Measurements from ENCODE around the gene KDM4C.

KDM4C gene

GRCh38 chr9:6790866-6791265, 33.1 kb downstream of the KDM4C start:
- Histone ChIP-seq H3K4me1 (ENCODE audit: insufficient read depth, low read length) (no peaks in the 10 kb centered on the region), H3K36me3 (ENCODE audit: insufficient read depth, low read length) (peaks cover 18% of the 10 kb centered on the region), H3K9ac (ENCODE audit: low read depth, low read length) (no peak overlapping the region), H3K27ac (ENCODE audit: low read length) (no peak overlapping the region), H3K9me3 (ENCODE audit: insufficient read depth, low read length, severe bottlenecking) (no peaks in the 10 kb centered on the region), H3K27me3 (ENCODE audit: insufficient read depth, low read length, poor library complexity) (no peaks in the 10 kb centered on the region), H3K4me3 (ENCODE audit: low read depth in 1 of 2, low read length in 2 of 2) (no peak overlapping the region), H3K79me2 (ENCODE audit: insufficient read depth, low read length) (peaks cover 35% of the 10 kb centered on the region), H4K20me1 (ENCODE audit: insufficient read depth, low read length) (peaks cover 18% of the 10 kb centered on the region; the same call in 1 of the 2 replicates), H2AFZ (ENCODE audit: low read depth, low read length) (no peak overlapping the region), H3K4me2 (ENCODE audit: insufficient read depth, low read length) (no peak overlapping the region)
- ATAC-seq (ENCODE audit: insufficient read depth, low read depth) = no peak
- TF ChIP-seq, protein P1, sequence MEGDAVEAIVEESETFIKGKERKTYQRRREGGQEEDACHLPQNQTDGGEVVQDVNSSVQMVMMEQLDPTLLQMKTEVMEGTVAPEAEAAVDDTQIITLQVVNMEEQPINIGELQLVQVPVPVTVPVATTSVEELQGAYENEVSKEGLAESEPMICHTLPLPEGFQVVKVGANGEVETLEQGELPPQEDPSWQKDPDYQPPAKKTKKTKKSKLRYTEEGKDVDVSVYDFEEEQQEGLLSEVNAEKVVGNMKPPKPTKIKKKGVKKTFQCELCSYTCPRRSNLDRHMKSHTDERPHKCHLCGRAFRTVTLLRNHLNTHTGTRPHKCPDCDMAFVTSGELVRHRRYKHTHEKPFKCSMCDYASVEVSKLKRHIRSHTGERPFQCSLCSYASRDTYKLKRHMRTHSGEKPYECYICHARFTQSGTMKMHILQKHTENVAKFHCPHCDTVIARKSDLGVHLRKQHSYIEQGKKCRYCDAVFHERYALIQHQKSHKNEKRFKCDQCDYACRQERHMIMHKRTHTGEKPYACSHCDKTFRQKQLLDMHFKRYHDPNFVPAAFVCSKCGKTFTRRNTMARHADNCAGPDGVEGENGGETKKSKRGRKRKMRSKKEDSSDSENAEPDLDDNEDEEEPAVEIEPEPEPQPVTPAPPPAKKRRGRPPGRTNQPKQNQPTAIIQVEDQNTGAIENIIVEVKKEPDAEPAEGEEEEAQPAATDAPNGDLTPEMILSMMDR (IDR thresholded peaks at IDR 0.05; ENCODE audit: borderline replicate concordance, extremely low read depth, low read length, poor library complexity, severe bottlenecking) = no peak
- no peak for TF ChIP-seq EZH2 (IDR thresholded peaks at IDR 0.05; ENCODE audit: borderline replicate concordance, low read depth, low read length, severe bottlenecking)
- no peak for DNase-seq

- H3K4me1 ChIP-seq (ENCODE audit: insufficient read depth, low read length) = no peaks in the 10 kb centered on the region
- H3K27me3 ChIP-seq (ENCODE audit: insufficient read depth, low read length, poor library complexity) = no peaks in the 10 kb centered on the region
- peaks cover 3% of the 10 kb centered on the region for H3K9me3 ChIP-seq (ENCODE audit: insufficient read depth, low read length, severe bottlenecking)
- H3K27ac ChIP-seq (ENCODE audit: low read length) = no peak overlapping the region
- peaks cover 31% of the 10 kb centered on the region for H3K36me3 ChIP-seq (ENCODE audit: insufficient read depth, low read length)
- peaks cover 4% of the 10 kb centered on the region; the same call in 1 of the 2 replicates for H4K20me1 ChIP-seq (ENCODE audit: insufficient read depth, low read length)
- no peak overlapping the region for H3K4me2 ChIP-seq (ENCODE audit: insufficient read depth, low read length)
- TF ChIP-seq EZH2 (IDR thresholded peaks at IDR 0.05; ENCODE audit: borderline replicate concordance, low read depth, low read length, severe bottlenecking) = no peak
- TF ChIP-seq, protein P1 (IDR thresholded peaks at IDR 0.05; ENCODE audit: borderline replicate concordance, extremely low read depth, low read length, poor library complexity, severe bottlenecking) = no peak
- H2AFZ ChIP-seq (ENCODE audit: low read depth, low read length) = no peak overlapping the region
- no peak for DNase-seq
- peaks cover 20% of the 10 kb centered on the region for H3K79me2 ChIP-seq (ENCODE audit: insufficient read depth, low read length)
- H3K4me3 ChIP-seq (ENCODE audit: low read depth in 1 of 2, low read length in 2 of 2) = no peak overlapping the region
- no peak for ATAC-seq (ENCODE audit: insufficient read depth, low read depth)
- no peak overlapping the region for H3K9ac ChIP-seq (ENCODE audit: low read depth, low read length)
Observed at GRCh38 chr9:6793203-6793602, 35.4 kb downstream of the KDM4C start.

DNA sequence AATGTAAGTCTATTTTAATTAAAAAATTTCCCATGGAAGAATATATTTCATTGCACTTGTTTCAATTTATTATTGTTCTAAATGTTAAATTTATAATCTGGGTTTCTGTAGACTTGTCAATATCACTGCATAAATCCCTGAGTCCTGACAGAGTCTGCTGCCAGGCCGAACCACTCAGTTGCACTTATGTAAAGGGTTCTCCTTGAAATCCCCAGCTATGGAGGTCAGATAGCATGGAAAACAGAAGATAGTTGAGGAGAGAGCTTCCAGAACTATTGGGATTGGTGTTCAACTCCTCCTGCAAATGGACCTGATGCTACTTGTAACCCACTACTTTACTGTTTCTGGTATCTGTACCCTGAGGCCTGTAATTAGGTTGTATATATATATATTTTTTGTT, 37.2 kb downstream of the KDM4C start:
- Histone ChIP-seq H4K20me1 (ENCODE audit: insufficient read depth, low read length) (no peaks in the 10 kb centered on the region), H3K36me3 (ENCODE audit: insufficient read depth, low read length) (peaks cover 31% of the 10 kb centered on the region), H2AFZ (ENCODE audit: low read depth, low read length) (no peak overlapping the region), H3K4me2 (ENCODE audit: insufficient read depth, low read length) (no peak overlapping the region), H3K79me2 (ENCODE audit: insufficient read depth, low read length) (peaks cover 9% of the 10 kb centered on the region), H3K4me3 (ENCODE audit: low read depth in 1 of 2, low read length in 2 of 2) (no peak overlapping the region), H3K27ac (ENCODE audit: low read length) (no peak overlapping the region), H3K27me3 (ENCODE audit: insufficient read depth, low read length, poor library complexity) (no peaks in the 10 kb centered on the region), H3K9ac (ENCODE audit: low read depth, low read length) (no peak overlapping the region), H3K9me3 (ENCODE audit: insufficient read depth, low read length, severe bottlenecking) (peaks cover 7% of the 10 kb centered on the region), H3K4me1 (ENCODE audit: insufficient read depth, low read length) (no peaks in the 10 kb centered on the region)
- ATAC-seq (ENCODE audit: insufficient read depth, low read depth) (no peak), DNase-seq (no peak)
- TF ChIP-seq EZH2 (IDR thresholded peaks at IDR 0.05; ENCODE audit: borderline replicate concordance, low read depth, low read length, severe bottlenecking) = no peak
- TF ChIP-seq, protein P1 (IDR thresholded peaks at IDR 0.05; ENCODE audit: borderline replicate concordance, extremely low read depth, low read length, poor library complexity, severe bottlenecking) = no peak

- Histone ChIP-seq H4K20me1 (ENCODE audit: insufficient read depth, low read length) (no peaks in the 10 kb centered on the region), H3K9me3 (ENCODE audit: insufficient read depth, low read length, severe bottlenecking) (peaks cover 4% of the 10 kb centered on the region), H3K4me2 (ENCODE audit: insufficient read depth, low read length) (no peak overlapping the region), H3K9ac (ENCODE audit: low read depth, low read length) (no peak overlapping the region), H3K4me3 (ENCODE audit: low read depth in 1 of 2, low read length in 2 of 2) (no peak overlapping the region), H3K27me3 (ENCODE audit: insufficient read depth, low read length, poor library complexity) (no peaks in the 10 kb centered on the region), H3K79me2 (ENCODE audit: insufficient read depth, low read length) (no peaks in the 10 kb centered on the region; the same call in 1 of the 2 replicates), H3K36me3 (ENCODE audit: insufficient read depth, low read length) (peaks cover 8% of the 10 kb centered on the region), H3K27ac (ENCODE audit: low read length) (no peak overlapping the region), H3K4me1 (ENCODE audit: insufficient read depth, low read length) (no peaks in the 10 kb centered on the region), H2AFZ (ENCODE audit: low read depth, low read length) (no peak overlapping the region)
- DNase-seq (no peak), ATAC-seq (ENCODE audit: insufficient read depth, low read depth) (no peak)
- TF ChIP-seq, protein P1 (IDR thresholded peaks at IDR 0.05; ENCODE audit: borderline replicate concordance, extremely low read depth, low read length, poor library complexity, severe bottlenecking) = no peak
- TF ChIP-seq EZH2 (IDR thresholded peaks at IDR 0.05; ENCODE audit: borderline replicate concordance, low read depth, low read length, severe bottlenecking) = no peak
Observed at GRCh38 chr9:6802926-6803325, 45.2 kb downstream of the KDM4C start.

Measured in DND-41 (cell line).